H1 (cell line): ENCODE data around the gene CBLN3. TPM values are rescaled to one million over a fixed set of nuclear protein-coding genes. Genes with fewer than 3 reads are reported as not detected.

Experiments
- CTBP2 ChIP-seq: IDR thresholded peaks from 2 replicates; pipeline ENCODE4 v1.7.0; 2011; ENCODE audit warnings: borderline replicate concordance, mild to moderate bottlenecking, moderate library complexity, mixed read lengths, low read length; ENCODE audit not compliant: insufficient read depth, insufficient read length
- EP300 ChIP-seq, 2 experiments: IDR thresholded peaks; 1 replicate in 1 of 2; 2 replicates in 1 of 2; pipeline ENCODE4 v1.6.1; 2011 to 2012; ENCODE audit warnings: low read depth in 2 of 2, low read length in 2 of 2, mild to moderate bottlenecking in 2 of 2, borderline replicate concordance in 1 of 2, inconsistent platforms in 1 of 2, moderate library complexity in 1 of 2
- RFX5 ChIP-seq: IDR thresholded peaks from 2 replicates; pipeline ENCODE4 v1.6.1; 2011; ENCODE audit warnings: low read depth, low read length, improper control_type of control experiment, borderline replicate concordance
- polyA plus RNA-seq, 7 experiments: library from polyadenylated mRNA; depleted of rRNA in 3 of 7; stranded (reverse) in 5 of 7; unstranded in 2 of 7; fragments of >200 nt in 5 of 7; fragments of 200-250 nt in 2 of 7; gene quantifications; 1 replicate in 5 of 7; 2 replicates in 1 of 7; 4 replicates in 1 of 7; pipeline versions ENCODE4 v1.2.1 to v1.2.3, GENCODE V29; 2011 to 2013; ENCODE audit warnings: missing spikeins in 2 of 7, mixed read lengths in 2 of 7
- total RNA-seq: library from RNA; stranded (reverse); fragmentation: NEBNext Ultra II Directional; extraction: Animal tissue kit (Norgen Biotek cat#: 25700); gene quantifications from 2 replicates; pipeline ENCODE4 v1.2.1, GENCODE V29; 2021
- TF ChIP-seq, protein P1 (sequence below): IDR thresholded peaks from 2 replicates; pipeline ENCODE4 v1.6.1; 2011; ENCODE audit warnings: low read depth, mild to moderate bottlenecking, low read length; ENCODE audit not compliant: insufficient read depth

Gene CBLN3
- total and polyA plus RNA-seq, 2 of the 8 experiments (the other 6 are each of a cell fraction or from before 2014, with no cell fraction given), result 0.54 to 1.00 TPM

DNA sequence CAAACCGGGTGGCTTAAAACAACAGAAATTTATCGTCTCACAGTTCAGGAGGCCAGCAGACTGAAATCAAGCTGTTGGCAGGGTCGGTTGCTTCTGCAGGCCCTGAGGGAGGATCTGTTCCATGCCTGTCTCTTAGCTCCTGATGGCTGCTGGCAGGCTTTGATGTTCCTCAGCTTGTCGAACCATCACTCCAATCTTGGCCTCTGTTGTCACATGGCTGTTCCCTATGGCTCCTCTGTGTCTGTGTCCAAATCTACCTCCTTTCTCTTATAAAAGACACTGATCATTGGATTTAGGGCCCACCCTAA, 47.5 kb downstream of the CBLN3 start (continued):
- TF ChIP-seq, protein P1, sequence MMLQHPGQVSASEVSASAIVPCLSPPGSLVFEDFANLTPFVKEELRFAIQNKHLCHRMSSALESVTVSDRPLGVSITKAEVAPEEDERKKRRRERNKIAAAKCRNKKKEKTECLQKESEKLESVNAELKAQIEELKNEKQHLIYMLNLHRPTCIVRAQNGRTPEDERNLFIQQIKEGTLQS, result no peak
- TF ChIP-seq RFX5, result no peak
- no peak for TF ChIP-seq EP300 (IDR thresholded peaks at IDR 0.05; ENCODE audit: borderline replicate concordance in 1 of 2, low read depth in 2 of 2, low read length in 2 of 2)
- no peak for TF ChIP-seq CTBP2
